CD1c-positive myeloid dendritic cell (primary cell): Measurements from ENCODE around the gene OR4E1.
"Not testable (repeated sequence)": the region's sequence is repeated elsewhere in the genome, so short reads cannot be mapped to it uniquely, and the experiment has no call there.

ENCODE experiments used
- DNase-seq: peaks from one replicate; pipeline ENCODE4 v3.0.0-alpha.2; 2016; ENCODE audit errors: extremely low spot score

Gene OR4E1

GRCh38 chr14:21653331-21653885 is 20.2 kb downstream of the OR4E1 start, which contains the start of gene OR4E2:
Gene OR4E2, plus strand, starts transcription at chr14:21653835. Its CDS starts 11,248 bp downstream, at chr14:21665083.
- no peak for DNase-seq

GRCh38 chr14:21652209-21652808 is 21.3 kb downstream of the OR4E1 start:
- DNase-seq: no peak

- DNase-seq: no peak
Measured at GRCh38 chr14:21647380-21647779, 26.2 kb downstream of the OR4E1 start.

- DNase-seq: no peak
Measured at GRCh38 chr14:21643407-21643806, 30.2 kb downstream of the OR4E1 start.

GRCh38 chr14:21642683-21643082 is 30.9 kb downstream of the OR4E1 start:
- no peak for DNase-seq

GRCh38 chr14:21634840-21635239 is 38.8 kb downstream of the OR4E1 start, which contains the start of gene OR10G2:
Gene OR10G2, minus strand, starts transcription at chr14:21634940. Its CDS starts 98 bp downstream, at chr14:21634842.
- no peak for DNase-seq

GRCh38 chr14:21631084-21631483 is 42.5 kb downstream of the OR4E1 start:
- no peak for DNase-seq

GRCh38 chr14:21630503-21630902 is 43.1 kb downstream of the OR4E1 start:
- not testable (repeated sequence) for DNase-seq

- no peak for DNase-seq
Measured at GRCh38 chr14:21626491-21627230, 47.0 kb downstream of the OR4E1 start.
